Measurements from ENCODE around the gene CLCN6.

DNA sequence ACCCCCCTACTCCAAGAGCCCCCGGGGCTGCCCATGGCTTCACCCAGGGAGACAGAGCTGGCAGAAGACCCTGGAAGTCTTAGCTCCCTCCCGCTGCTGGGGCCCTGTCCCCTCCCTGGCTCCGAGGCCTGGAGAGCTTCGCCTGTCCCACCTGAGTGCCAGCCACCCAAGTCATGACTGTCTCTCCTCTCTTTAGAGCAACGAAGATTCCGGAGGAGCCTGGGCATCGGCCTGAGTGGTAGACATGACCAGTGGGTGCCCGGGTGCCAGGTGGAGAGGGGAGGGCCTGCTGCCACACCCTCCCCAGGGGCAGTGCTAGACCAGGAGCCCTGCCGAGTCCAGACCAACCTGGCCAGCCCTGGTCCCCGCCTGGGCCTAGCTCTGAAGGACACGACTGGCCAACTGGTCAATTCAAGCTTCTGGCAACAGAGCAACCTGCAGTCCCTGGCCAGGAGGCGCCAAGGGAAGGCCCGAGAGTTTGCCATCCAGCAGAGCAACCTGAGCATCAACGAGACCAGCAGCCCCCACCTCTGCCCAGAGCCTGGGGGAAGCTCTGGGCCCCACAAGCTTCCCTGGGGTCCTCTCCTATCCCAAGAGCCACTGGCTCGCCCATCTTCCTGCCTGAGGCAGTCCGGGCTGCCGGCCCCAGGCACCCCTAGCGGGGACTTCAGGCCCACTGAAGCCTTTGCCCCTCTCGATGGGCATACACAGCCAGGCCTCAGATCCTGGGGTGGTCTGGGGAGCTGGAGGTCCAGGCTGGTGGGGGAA, 40.1 kb upstream of the CLCN6 start:
- TF ChIP-seq, protein P1, sequence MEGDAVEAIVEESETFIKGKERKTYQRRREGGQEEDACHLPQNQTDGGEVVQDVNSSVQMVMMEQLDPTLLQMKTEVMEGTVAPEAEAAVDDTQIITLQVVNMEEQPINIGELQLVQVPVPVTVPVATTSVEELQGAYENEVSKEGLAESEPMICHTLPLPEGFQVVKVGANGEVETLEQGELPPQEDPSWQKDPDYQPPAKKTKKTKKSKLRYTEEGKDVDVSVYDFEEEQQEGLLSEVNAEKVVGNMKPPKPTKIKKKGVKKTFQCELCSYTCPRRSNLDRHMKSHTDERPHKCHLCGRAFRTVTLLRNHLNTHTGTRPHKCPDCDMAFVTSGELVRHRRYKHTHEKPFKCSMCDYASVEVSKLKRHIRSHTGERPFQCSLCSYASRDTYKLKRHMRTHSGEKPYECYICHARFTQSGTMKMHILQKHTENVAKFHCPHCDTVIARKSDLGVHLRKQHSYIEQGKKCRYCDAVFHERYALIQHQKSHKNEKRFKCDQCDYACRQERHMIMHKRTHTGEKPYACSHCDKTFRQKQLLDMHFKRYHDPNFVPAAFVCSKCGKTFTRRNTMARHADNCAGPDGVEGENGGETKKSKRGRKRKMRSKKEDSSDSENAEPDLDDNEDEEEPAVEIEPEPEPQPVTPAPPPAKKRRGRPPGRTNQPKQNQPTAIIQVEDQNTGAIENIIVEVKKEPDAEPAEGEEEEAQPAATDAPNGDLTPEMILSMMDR (IDR thresholded peaks at IDR 0.05), result no peak
- TF ChIP-seq POLR2A (IDR thresholded peaks at IDR 0.05), result no peak
